A549 (cell line): ENCODE measurements around the gene TMEM267. TPM values are rescaled to one million over a fixed set of nuclear protein-coding genes. Genes with fewer than 3 reads are reported as not detected.
"Not testable (repeated sequence)": the region's sequence is repeated elsewhere in the genome, so short reads cannot be mapped to it uniquely, and the experiment has no call there.

Experiments used
- ATAC-seq, 2 experiments: fragments of 200-7000 bp in 1 of 2; fragments of >200 bp in 1 of 2; cut with Nextera tagmentation in 1 of 2; cut with Tn5 transposase in 1 of 2; 3 replicates each; pipeline versions ENCODE4 v1.8.0 to v1.9.1; 2018 to 2020; ENCODE audit warnings: mild to moderate bottlenecking in 1 of 2, moderate library complexity in 1 of 2
- CTCF ChIA-PET: fragments of 300-600 bp; sonication (Branson Sonifier 250); formaldehyde crosslinking; extraction: SDS; loops from one replicate; lab custom pipeline; 2021; ENCODE audit warnings: antibody characterized with exemption, inconsistent platforms; lab: Yijun Ruan, JAX
- POLR2A ChIA-PET: fragments of 350-600 bp; formaldehyde crosslinking; extraction: SDS; loops from one replicate; lab custom pipeline; 2021; ENCODE audit warnings: antibody characterized with exemption, inconsistent platforms; lab: Yijun Ruan, JAX
- DNase-seq, 2 experiments: peaks; one replicate each; pipeline versions ENCODE4 v3.0.0 to v3.0.0-alpha.2; 2011 to 2016; ENCODE audit warnings: low read depth in 1 of 2, low spot score in 1 of 2
- FAIRE-seq: peaks from 2 replicates; lab custom pipeline; 2011; peaks lifted over from hg19 to GRCh38; lab: Jason Lieb, UNC
- H3K27ac ChIP-seq, 2 experiments: fragments of >200 bp; sonication (Bioruptor Twin); formaldehyde crosslinking; 3 replicates each; pipeline ENCODE4 v1.5.1; 2016 to 2017
- H3K4me1 ChIP-seq: fragments of >200 bp; sonication (Bioruptor Twin); formaldehyde crosslinking; 3 replicates; pipeline ENCODE4 v1.6.1; 2016
- H3K4me2 ChIP-seq: fragments of >200 bp; sonication (Bioruptor Twin); formaldehyde crosslinking; 3 replicates; pipeline ENCODE4 v1.6.1; 2016
- H3K4me3 ChIP-seq: fragments of >200 bp; sonication (Bioruptor Twin); formaldehyde crosslinking; 3 replicates; pipeline ENCODE4 v1.5.1; 2016
- H3K9me3 ChIP-seq: fragments of >200 bp; sonication (Bioruptor Twin); formaldehyde crosslinking; 3 replicates; pipeline ENCODE4 v1.6.1; 2016
- ATOH8 ChIP-seq: fragments of 250-450 bp; sonication (Bioruptor Pico); IDR thresholded peaks from 2 replicates; pipeline ENCODE4 v1.5.0; 2020; ENCODE audit warnings: low read depth, mild to moderate bottlenecking, moderate library complexity
- CEBPB ChIP-seq, 2 experiments: fragments of >200 bp in 1 of 2; sonication (Bioruptor Twin) in 1 of 2; formaldehyde crosslinking in 1 of 2; IDR thresholded peaks; 2 replicates each; pipeline ENCODE4 v1.6.1; 2012 to 2016
- ELK1 ChIP-seq: fragments of 150-350 bp; IDR thresholded peaks from 2 replicates; pipeline ENCODE4 v1.6.1; 2014; ENCODE audit warnings: low read depth, mild to moderate bottlenecking, low read length
- ESRRA ChIP-seq: fragments of 150-350 bp; IDR thresholded peaks from 2 replicates; pipeline ENCODE4 v1.6.1; 2014; ENCODE audit warnings: mild to moderate bottlenecking, low read length, borderline replicate concordance
- FOSB ChIP-seq: fragments of 250-450 bp; sonication (Bioruptor Pico); IDR thresholded peaks from 2 replicates; pipeline ENCODE4 v1.5.0; 2020; ENCODE audit warnings: mild to moderate bottlenecking, moderate library complexity
- FOSL2 ChIP-seq, 2 experiments: fragments of 450-650 bp in 1 of 2; fragments of >200 bp in 1 of 2; sonication (Bioruptor Twin) in 1 of 2; formaldehyde crosslinking; IDR thresholded peaks; 2 replicates each; pipeline versions ENCODE4 v1.5.0 to v1.6.1; 2016 to 2020; ENCODE audit warnings: mild to moderate bottlenecking in 1 of 2, moderate library complexity in 1 of 2
- HDAC2 ChIP-seq: fragments of 200-600 bp; sonication (generic); IDR thresholded peaks from 2 replicates; pipeline ENCODE4 v1.6.1; 2016
- HOXB5 ChIP-seq: fragments of 250-450 bp; sonication (Bioruptor Pico); IDR thresholded peaks from 2 replicates; pipeline ENCODE4 v1.5.0; 2020; ENCODE audit warnings: mild to moderate bottlenecking, moderate library complexity
- JUNB ChIP-seq: fragments of >200 bp; sonication (Bioruptor Twin); formaldehyde crosslinking; IDR thresholded peaks from 2 replicates; pipeline ENCODE4 v1.6.1; 2016
- KDM5A ChIP-seq: fragments of 200-600 bp; sonication (generic); IDR thresholded peaks from 2 replicates; pipeline ENCODE4 v1.6.1; 2016; ENCODE audit warnings: antibody characterized with exemption, mild to moderate bottlenecking
- MAFK ChIP-seq: fragments of 450-650 bp; IDR thresholded peaks from 2 replicates; pipeline ENCODE4 v1.6.1; 2014; ENCODE audit not compliant: partially characterized antibody
- MAX ChIP-seq: IDR thresholded peaks from 2 replicates; pipeline ENCODE4 v1.6.1; 2012
- NFE2L2 ChIP-seq: fragments of 150-350 bp; conservative IDR thresholded peaks from 2 replicates; pipeline ENCODE4 v1.6.1; 2014; ENCODE audit warnings: low read length
- PBX3 ChIP-seq: IDR thresholded peaks from 2 replicates; pipeline ENCODE4 v1.6.1; 2012
- SMC3 ChIP-seq: fragments of >200 bp; sonication (Bioruptor Twin); formaldehyde crosslinking; IDR thresholded peaks from 3 replicates; pipeline ENCODE4 v1.6.1; 2018; ENCODE audit warnings: inconsistent platforms
- ZNF302 ChIP-seq: fragments of 250-450 bp; sonication (Bioruptor Pico); IDR thresholded peaks from 2 replicates; pipeline ENCODE4 v1.9.0; 2021; ENCODE audit warnings: inconsistent platforms, mild to moderate bottlenecking, moderate library complexity
- ZSCAN20 ChIP-seq: fragments of 250-450 bp; sonication (Bioruptor Pico); IDR thresholded peaks from 2 replicates; pipeline ENCODE4 v1.8.0; 2022; ENCODE audit warnings: mild to moderate bottlenecking, moderate library complexity
- WGBS: methylation state at CpG from one replicate; pipeline ENCODE4 v1.1.6; 2017; ENCODE audit errors: missing lambda C conversion rate; 5-methylcytosine and 5-hydroxymethylcytosine counted together
- polyA plus RNA-seq, 4 experiments: library from polyadenylated mRNA; depleted of rRNA in 3 of 4; stranded (reverse); fragments of >200 nt; fragmentation: RNase III in 1 of 4; extraction: RNeasy Plus Mini Kit Qiagen cat#74134 plus additional on column Dnase treatment in 1 of 4; gene quantifications; 2 replicates in 3 of 4; 3 replicates in 1 of 4; pipeline ENCODE4 v1.2.3, GENCODE V29; 2011 to 2017

The TMEM267 gene
- polyA plus RNA-seq, 2 of the 4 experiments (the other 2 are of a cell fraction) = 15.8 to 46.1 TPM

- H3K27ac ChIP-seq = peak overlapping the region; percentile 80 to 88
- H3K4me2 ChIP-seq = peak overlapping the region; percentile 24; the same call in 2 of the 3 replicates
- no peak for FAIRE-seq
- TF ChIP-seq FOSL2 (IDR thresholded peaks at IDR 0.05) (peak; percentile 49; the same call in 1 of the 2 replicates), FOSL2 (CRISPR knock-in tag; IDR thresholded peaks at IDR 0.05) (peak; percentile 61), JUNB (peak; percentile 22; the same call in 1 of the 2 replicates), ESRRA (no peak), MAX (peak; percentile 66)
- peaks cover 56% of the 10 kb centered on the region for H3K4me1 ChIP-seq
- ChIA-PET CTCF (interaction anchor here (3.8 kb wide), 1 partner anchor 58 kb away, joined by 20 read pairs; the partner anchor contains the start of gene TMEM267), POLR2A (interaction anchor here (2.6 kb wide), 1 partner anchor 58 kb away, joined by 13 read pairs; the partner anchor contains the start of gene TMEM267)
- no peak overlapping the region for H3K4me3 ChIP-seq
- DNase-seq = peak in 1 of 2 experiments; percentile 52
- peak; percentile 68; a peak in 5 of 6 replicates for ATAC-seq
- peaks cover 5% of the 10 kb centered on the region; the same call in 2 of the 3 replicates for H3K9me3 ChIP-seq
- WGBS = 37% methylated on average over 2 of the region's 2 CpGs
Observed at GRCh38 chr5:43425983-43426382, 57.7 kb downstream of the TMEM267 start.

- H3K4me2 ChIP-seq, CTCF ChIA-PET, DNase-seq, H3K9me3 ChIP-seq, POLR2A ChIA-PET, ATAC-seq, H3K4me3 ChIP-seq, H3K27ac ChIP-seq, FAIRE-seq: not testable (repeated sequence)
- peaks cover 36% of the 10 kb centered on the region for H3K4me1 ChIP-seq
- 55% methylated on average over 6 of the region's 6 CpGs for WGBS
Observed at GRCh38 chr5:43423086-43423485, 60.6 kb downstream of the TMEM267 start.

- Histone ChIP-seq H3K27ac (no peak overlapping the region; a peak in 1 of 6 replicates), H3K4me3 (no peak overlapping the region), H3K4me1 (peaks cover 28% of the 10 kb centered on the region), H3K9me3 (peaks cover 5% of the 10 kb centered on the region; the same call in 2 of the 3 replicates), H3K4me2 (peak overlapping the region; percentile 45)
- ATAC-seq (no peak), FAIRE-seq (no peak), DNase-seq (no peak)
- ChIA-PET CTCF (interaction anchor here (1.4 to 2.6 kb wide), 2 partner anchors 12 to 33 kb away, joined by 3 to 7 read pairs; no protein-coding TSS in a partner anchor), POLR2A (no interaction called here)
- 0 out of 2 replicates have a peak, but pooled peaks have one; percentile 20 for TF ChIP-seq JUNB
- TF ChIP-seq ZNF302 (CRISPR knock-in tag) = no peak
- 20% methylated on average over 2 of the region's 2 CpGs for WGBS
Observed at GRCh38 chr5:43422143-43422542, 61.5 kb downstream of the TMEM267 start.

GRCh38 chr5:43421450-43422133 lies 62.1 kb downstream of the TMEM267 start:
- Histone ChIP-seq H3K27ac (peak overlapping the region in 1 of 2 experiments; percentile 6; a peak in 1 of 6 replicates), H3K9me3 (peaks cover 1% of the 10 kb centered on the region; the same call in 2 of the 3 replicates), H3K4me2 (peak overlapping the region; percentile 45), H3K4me1 (peaks cover 26% of the 10 kb centered on the region; the same call in 2 of the 3 replicates), H3K4me3 (no peak overlapping the region)
- 91% methylated on average over 7 of the region's 7 CpGs for WGBS
- FAIRE-seq (no peak), ATAC-seq (no peak), DNase-seq (no peak)
- ChIA-PET CTCF (interaction anchor here (1.4 to 2.6 kb wide), 2 partner anchors 12 to 32 kb away, joined by 3 to 7 read pairs; no protein-coding TSS in a partner anchor), POLR2A (no interaction called here)
- TF ChIP-seq JUNB (no peak), SMC3 (no peak), ATOH8 (CRISPR knock-in tag) (no peak), ELK1 (no peak), FOSB (CRISPR knock-in tag) (no peak), CEBPB (IDR thresholded peaks at IDR 0.05) (no peak), HOXB5 (CRISPR knock-in tag) (no peak), HDAC2 (no peak), MAFK (no peak), ZNF302 (CRISPR knock-in tag) (no peak), PBX3 (no peak), ZSCAN20 (CRISPR knock-in tag) (no peak), NFE2L2 (no peak), KDM5A (no peak)
